GM18907 (cell line): ENCODE results near the gene COMMD7.
"Not testable (repeated sequence)": the region's sequence is repeated elsewhere in the genome, so short reads cannot be mapped to it uniquely, and the experiment has no call there.

Experiments used
- ATAC-seq: cut with Tn5 transposase; IDR thresholded peaks from one replicate; pipeline ENCODE4 v1.9.1; 2021; ENCODE audit warnings: mild to moderate bottlenecking, moderate library complexity; ENCODE audit not compliant: unreplicated experiment

COMMD7 gene

GRCh38 chr20:32737371-32738223, 5.7 kb downstream of the COMMD7 start:
- no peak for ATAC-seq

GRCh38 chr20:32731882-32732266, 11.4 kb downstream of the COMMD7 start:
- no peak for ATAC-seq

DNA sequence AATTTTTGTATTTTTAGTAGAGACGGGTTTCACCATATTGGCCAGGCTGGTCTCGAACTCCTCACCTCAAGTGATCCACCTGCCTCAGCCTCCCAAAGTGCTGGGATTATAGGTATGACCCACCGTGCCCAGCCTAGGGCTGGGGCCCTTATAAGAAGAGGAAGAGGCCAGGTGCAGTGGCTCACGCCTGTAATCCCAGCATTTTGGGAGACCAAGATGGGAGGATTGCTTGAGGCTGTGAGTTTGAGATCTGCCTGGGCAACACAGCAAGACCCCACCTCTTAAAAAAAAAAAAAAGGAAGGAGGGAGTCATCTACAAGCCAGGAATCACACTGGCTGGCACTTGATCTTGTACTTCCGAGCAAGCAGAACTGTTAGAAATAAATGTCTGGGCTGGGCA, 13.9 kb downstream of the COMMD7 start:
- not testable (repeated sequence) for ATAC-seq

GRCh38 chr20:32728435-32728834, 14.8 kb downstream of the COMMD7 start:
- ATAC-seq = not testable (repeated sequence)

DNA sequence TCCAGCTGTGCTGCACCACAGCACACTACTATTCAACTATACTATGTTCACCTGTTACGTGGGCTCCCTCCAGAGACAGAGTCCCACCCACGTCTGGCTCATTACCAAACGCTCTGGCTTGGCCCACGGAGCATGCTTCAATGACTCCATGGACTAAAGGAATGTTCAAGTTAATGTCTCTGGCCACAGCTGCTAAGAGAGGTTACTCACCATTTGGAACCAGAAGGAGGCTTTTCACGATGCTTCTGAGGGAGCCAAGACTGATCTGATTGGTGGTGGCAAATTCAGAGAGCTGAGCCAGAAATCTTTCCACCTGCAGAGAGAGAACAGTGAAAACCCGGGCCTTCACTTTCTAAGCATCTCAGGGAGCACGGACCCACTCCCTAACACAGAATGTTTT, 15.6 kb downstream of the COMMD7 start:
- ATAC-seq = no peak

- ATAC-seq = no peak
Measured at GRCh38 chr20:32718749-32719348, 24.4 kb downstream of the COMMD7 start.

DNA sequence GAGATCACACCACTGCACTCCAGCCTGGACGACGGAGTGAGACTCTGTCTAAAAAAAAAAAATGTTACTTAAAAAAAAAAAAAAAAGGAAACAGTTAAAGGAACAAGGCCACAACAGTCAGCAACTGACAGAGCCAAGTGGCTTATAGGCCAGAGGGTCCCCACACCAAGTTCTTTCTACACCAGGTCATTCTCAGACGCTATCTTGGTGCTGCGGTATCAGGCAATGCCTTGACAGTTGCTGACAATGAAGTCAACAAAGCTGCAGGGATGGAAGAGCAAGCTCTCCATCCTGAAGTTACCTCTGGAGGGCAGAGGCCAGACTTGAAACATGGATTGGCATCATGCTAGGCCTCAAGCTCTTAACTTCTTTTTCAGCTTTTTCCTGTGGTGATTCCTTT, 31.9 kb downstream of the COMMD7 start:
- no peak for ATAC-seq

GRCh38 chr20:32709632-32710121, 33.6 kb downstream of the COMMD7 start:
- no peak for ATAC-seq

GRCh38 chr20:32709029-32709631, 34.1 kb downstream of the COMMD7 start:
- ATAC-seq = not testable (repeated sequence)

DNA sequence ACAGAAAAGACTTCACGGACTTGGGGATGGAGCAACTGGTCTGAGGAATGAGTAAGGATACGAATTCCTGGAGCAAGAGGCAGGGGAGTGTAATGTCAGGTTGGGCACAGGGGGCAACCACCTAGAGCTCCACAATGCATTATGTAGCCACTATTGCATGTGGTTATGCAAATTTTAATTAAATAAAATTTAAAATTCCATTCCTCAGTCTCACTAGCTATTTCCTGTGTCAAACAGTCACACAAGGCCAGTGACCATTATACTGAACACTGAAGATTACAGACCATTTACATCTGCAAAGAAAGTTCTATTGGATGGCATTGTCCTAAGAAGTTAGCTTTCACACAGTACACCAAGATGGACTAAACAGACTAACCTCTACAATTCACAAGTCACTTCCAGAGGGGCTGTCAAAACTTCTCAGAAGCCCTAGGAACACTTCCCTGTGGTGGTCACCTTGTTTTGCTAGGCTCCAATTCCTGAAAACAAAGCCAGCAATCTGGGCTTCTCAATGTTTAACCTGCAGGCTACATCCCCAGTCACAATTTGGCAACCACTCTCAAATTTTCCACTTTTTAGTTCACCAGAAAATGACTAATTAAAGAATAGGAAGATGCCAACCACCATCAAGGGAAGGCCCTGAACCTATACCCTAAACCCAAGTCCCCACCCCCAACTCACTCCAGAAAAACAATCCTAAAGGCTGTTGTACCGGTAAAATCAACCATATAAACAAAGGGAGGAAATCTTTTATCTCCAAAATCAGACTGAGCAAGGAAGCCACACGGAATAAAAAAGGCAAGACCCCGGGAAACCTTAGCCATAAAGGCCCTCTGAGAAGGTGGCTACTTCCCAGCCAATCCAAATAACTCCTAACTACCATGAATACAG, 35.3 kb downstream of the COMMD7 start:
- no peak for ATAC-seq

DNA sequence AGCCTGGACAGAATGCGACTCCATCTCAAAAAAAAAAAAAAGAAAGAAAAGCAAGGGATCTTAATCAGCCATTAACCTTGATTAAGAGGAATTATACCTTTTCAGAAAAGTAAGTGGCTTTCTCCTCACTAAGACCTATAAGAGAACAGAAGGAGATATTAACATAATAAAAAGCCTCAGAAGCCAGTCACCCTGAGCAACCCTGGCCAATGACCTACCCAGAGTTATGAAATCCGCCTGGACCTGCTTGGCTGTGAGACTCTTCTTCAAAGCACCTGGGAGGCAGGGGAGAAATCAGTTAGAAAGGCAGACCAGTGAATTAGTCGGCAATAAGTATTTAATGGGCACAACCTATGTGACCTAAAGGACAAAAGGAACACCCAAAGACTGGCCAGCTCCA, 36.8 kb downstream of the COMMD7 start:
- ATAC-seq = no peak

DNA sequence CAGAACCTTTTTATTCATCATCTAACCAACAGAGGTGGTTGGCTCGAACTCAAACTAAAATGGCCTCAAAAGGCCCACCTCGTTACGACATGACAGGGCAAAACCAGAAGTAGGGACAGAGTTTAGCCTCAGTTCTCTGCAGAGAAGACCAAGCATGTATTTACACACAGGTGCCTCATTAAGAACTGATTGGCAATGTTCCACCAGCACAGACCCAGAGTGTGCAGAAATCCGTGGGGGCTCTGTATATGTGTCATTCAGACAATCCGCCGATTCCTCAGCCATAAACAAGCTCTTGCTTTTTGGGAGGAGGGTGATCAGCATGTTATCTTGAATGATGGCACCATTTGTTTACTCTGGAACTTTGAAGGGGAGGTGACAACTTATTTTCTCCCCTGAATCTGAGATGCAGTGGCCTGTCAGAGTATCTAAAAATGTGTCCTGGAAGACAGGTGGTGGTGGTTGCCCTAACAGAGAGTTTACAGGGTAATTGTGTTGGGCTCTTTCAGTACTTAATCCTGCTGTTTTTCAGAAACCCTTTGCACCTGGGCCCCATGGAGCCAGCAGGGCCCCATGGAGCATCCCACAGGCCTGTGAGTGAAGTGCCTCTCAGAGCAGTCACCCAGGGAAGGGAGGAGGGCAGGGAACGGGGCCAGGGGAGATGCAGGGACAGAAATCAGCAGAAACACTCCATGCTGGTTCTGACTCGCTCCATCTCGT, 40.4 kb downstream of the COMMD7 start:
- no peak for ATAC-seq

DNA sequence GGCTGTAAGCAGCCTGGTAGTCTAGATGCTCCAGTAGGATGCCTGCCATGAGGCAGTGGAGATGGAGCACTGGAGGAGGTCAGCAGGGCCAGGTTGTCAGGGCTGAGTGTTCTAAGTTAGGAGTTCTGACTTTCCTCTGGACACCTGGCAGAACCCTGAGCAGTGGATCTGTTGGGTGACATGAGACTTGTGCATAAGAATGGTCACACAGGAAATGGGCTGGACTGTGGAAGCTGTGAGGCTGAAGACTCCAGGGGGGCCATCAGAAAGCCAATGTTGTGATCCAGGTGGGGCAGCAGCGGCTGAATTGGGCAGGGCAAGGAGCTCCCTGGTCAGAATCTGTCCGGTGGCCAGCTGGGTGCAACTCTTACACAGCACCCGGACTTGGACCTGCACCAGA, 45.7 kb downstream of the COMMD7 start:
- ATAC-seq = no peak

DNA sequence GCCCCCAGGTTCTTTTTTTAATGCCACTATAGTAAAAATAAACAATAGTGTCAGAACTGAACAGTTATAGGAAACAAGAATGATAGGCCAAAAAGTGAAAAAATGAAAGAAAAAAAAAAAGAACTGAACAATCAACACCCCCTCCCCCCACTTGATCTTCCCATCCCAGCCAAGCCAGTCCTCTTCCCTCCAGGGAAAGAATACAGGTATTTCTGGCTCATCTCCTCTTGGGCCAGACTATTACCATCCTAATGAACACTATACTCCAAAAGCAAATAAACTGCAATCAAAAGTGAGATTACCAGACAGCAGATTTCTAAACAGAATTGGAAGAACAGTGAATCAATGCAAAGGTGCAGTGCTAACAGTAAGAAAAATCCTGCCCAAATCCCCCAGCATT, 48.2 kb downstream of the COMMD7 start:
- no peak for ATAC-seq

DNA sequence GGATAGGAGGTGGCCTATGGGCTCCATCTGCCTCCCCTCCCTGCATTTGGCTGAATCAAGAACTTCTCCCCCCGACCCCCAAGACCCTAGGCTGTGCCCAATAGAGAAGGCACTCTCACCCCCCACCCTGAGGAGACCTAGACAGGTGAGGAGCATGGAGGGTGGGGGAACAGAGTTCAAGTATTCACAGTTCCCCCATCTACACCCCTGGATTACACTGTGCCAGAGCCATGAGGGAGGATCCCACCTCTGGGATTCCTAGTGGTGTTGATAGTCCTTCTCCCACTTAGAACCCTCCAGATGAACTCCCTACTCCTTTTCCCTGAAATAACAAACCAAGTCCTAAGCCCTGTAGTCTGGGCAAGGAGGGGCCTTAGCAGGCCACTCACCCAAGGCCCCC, 54.3 kb downstream of the COMMD7 start:
- ATAC-seq = not testable (repeated sequence)

DNA sequence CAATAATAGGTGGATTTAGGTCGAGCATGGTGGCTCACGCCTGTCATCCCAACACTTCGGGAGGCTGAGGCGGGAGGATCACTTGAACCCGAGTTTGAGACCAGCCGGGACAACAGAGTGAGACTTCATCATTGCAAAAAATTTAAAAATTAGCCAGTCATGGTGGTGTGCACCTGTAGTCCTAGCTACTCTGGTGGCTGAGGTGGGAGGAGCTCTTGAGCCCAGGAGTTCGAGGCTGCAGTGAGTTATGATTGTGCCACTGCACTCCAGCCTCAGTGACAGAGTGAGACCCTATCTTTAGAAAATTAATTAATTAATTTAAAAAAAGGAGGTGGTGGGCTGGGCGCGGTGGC, 56.1 kb downstream of the COMMD7 start:
- no peak for ATAC-seq

DNA sequence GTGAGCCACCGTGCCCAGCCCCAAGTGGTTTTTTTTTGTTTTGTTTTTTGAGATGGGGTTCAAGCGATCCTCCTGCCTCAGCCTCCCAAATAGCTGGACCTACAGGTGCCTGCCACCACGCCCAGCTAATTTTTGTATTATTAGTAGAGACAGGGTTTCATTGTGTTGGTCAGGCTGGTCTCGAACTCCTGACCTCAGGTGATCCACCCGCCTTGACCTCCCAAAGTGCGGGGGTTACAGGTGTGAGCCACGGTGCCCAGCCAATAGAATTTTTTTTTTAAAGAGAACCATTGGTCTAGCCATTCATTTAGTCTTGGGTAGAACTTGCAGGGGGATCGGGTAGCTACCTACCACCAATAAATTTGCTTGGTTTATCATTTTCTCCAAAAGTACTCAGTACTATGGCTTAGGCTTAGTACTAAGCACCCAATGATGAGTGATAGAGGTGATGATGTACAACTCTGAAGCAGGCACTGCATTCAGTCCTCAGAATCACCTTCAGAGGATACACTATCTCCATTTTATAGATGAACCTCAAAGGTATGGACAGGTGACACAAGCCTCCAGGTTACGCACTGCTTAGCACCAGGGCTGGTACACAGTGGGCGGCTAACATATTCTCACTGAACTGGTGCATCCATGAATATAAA, 56.6 kb downstream of the COMMD7 start:
- no peak for ATAC-seq

- ATAC-seq = no peak
Measured at GRCh38 chr20:32685541-32686529, 57.4 kb downstream of the COMMD7 start.

DNA sequence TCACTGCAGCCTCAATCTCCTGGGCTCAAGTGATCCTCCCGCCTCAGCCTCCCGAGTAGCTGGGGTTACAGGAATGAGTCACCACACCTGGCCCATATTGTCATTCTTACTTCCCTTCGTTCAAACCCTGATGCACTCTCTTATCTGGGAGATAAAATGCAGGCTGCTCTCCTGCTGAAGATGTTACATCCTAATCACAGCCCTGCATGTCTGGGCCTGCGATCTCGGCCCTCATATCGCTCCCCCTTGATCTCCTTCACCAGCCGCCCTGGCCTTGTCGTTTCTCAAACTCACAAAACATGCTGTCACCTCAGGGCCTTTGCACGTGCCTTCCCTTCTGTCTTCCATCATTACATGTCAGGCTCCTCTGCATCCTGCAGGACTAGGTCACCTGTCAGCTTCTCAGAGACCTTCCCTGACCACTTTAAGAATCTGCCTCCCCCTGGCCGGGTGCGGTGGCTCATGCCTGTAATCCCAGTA, 60.7 kb downstream of the COMMD7 start:
- no peak for ATAC-seq
